ENCODE results near the gene COPS4. TPM values are rescaled to one million over a fixed set of nuclear protein-coding genes. Genes with fewer than 3 reads are reported as not detected.

Gene COPS4
- total RNA-seq, 6 donors from 2014 or later = 9.4 to 50.9 (median 33.3) TPM

- 58 to 73% methylated on average over 2 of the region's 2 CpGs for WGBS, 2 donors
- Histone ChIP-seq H3K4me3 (peak overlapping the region in 3 of 4 donors; percentile 5 to 43 (median 31)), H3K27ac (peak overlapping the region; percentile 58 to 89 (median 67)), H3K36me3 (no peaks in the 10 kb centered on the region), H3K4me1 (peaks cover 4 to 23% (median 13%) of the 10 kb centered on the region in 4 donors), H3K9me3 (no peaks in the 10 kb centered on the region), H3K27me3 (no peaks in the 10 kb centered on the region)
- DNase-seq = no peak
- no peak for ATAC-seq (ENCODE audit: low FRiP score in 2 of 2)
- TF ChIP-seq CTCF (IDR thresholded peaks at IDR 0.05) (no peak), POLR2AphosphoS5 (IDR thresholded peaks at IDR 0.05) (no peak), POLR2A (IDR thresholded peaks at IDR 0.05) (no peak), EP300 (IDR thresholded peaks at IDR 0.05) (no peak)
Observed at GRCh38 chr4:83112231-83112630, 77.2 kb downstream of the COPS4 start.

GRCh38 chr4:83112678-83113428, 77.9 kb downstream of the COPS4 start:
- no peaks in the 10 kb centered on the region for H3K27me3 ChIP-seq
- peak overlapping the region in 3 of 4 donors; percentile 5 to 43 (median 31) for H3K4me3 ChIP-seq
- peak overlapping the region; percentile 58 to 89 (median 67) for H3K27ac ChIP-seq
- no peaks in the 10 kb centered on the region for H3K36me3 ChIP-seq
- ATAC-seq (ENCODE audit: low FRiP score in 2 of 2) (no peak), DNase-seq (no peak)
- H3K4me1 ChIP-seq = peaks cover 4 to 23% (median 13%) of the 10 kb centered on the region in 4 donors
- 50 to 61% methylated on average over 16 of the region's 16 CpGs for WGBS, 2 donors
- no peak for TF ChIP-seq POLR2A (IDR thresholded peaks at IDR 0.05)
- TF ChIP-seq POLR2AphosphoS5 (IDR thresholded peaks at IDR 0.05) = no peak
- no peak for TF ChIP-seq CTCF (IDR thresholded peaks at IDR 0.05)
- no peak for TF ChIP-seq EP300 (IDR thresholded peaks at IDR 0.05)
- no peaks in the 10 kb centered on the region for H3K9me3 ChIP-seq

GRCh38 chr4:83113429-83113786, 78.4 kb downstream of the COPS4 start:
- no peak for TF ChIP-seq POLR2AphosphoS5 (IDR thresholded peaks at IDR 0.05)
- TF ChIP-seq POLR2A (IDR thresholded peaks at IDR 0.05) = no peak
- no peak for TF ChIP-seq CTCF (IDR thresholded peaks at IDR 0.05)
- no peak for TF ChIP-seq EP300 (IDR thresholded peaks at IDR 0.05)
- Histone ChIP-seq H3K4me3 (peak overlapping the region in 3 of 4 donors; percentile 5 to 43 (median 31)), H3K4me1 (peaks cover 4 to 23% (median 13%) of the 10 kb centered on the region in 4 donors), H3K36me3 (no peaks in the 10 kb centered on the region), H3K27ac (peak overlapping the region; percentile 58 to 89 (median 67)), H3K27me3 (no peaks in the 10 kb centered on the region), H3K9me3 (no peaks in the 10 kb centered on the region)
- WGBS, 2 donors = 42 to 51% methylated on average over 3 of the region's 3 CpGs
- no peak for DNase-seq
- ATAC-seq (ENCODE audit: low FRiP score in 2 of 2) = no peak

DNA sequence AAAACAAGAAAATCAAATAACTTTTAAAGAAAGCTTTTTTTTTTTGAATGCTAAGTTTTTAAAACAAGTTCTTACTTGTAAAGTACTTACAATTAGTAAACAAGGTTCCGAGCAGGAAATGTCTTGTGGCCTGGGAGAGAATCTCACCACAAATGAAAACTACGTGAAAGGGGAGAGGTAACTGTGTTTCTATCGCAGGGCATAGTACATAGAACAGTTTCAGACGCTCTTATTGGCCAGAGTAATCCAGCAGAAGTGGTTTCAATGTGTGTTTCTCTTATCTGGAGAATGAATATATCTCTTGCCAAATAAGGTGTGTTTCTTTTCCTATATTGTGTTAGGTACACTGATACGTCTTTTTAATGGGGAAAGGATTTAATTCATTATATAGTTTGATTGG, 79.6 kb downstream of the COPS4 start, which contains the start of gene PLAC8:
TSS of gene PLAC8 (minus strand) at position 154 of the 400 bp plus-strand sequence. CDS start 6,808 bp downstream, outside the sequence.
- TF ChIP-seq EP300 (IDR thresholded peaks at IDR 0.05) (no peak), POLR2A (IDR thresholded peaks at IDR 0.05) (peak in 2 of 4 donors; percentile 31 to 56), POLR2AphosphoS5 (IDR thresholded peaks at IDR 0.05) (peak in 1 of 2 donors; percentile 47)
- peaks cover under 1 to 14% (median 9%) of the 10 kb centered on the region in 4 donors for H3K4me1 ChIP-seq
- DNase-seq (no peak), ATAC-seq (ENCODE audit: low FRiP score in 2 of 2) (no peak)
- H3K4me3 ChIP-seq = peak within 1 kb of the TSS in 3 of 4 donors; percentile 5 to 43 (median 31)
- H3K36me3 ChIP-seq = no peaks in the 10 kb centered on the region
- 38 to 44% methylated on average over 5 of the region's 5 CpGs for WGBS, 2 donors
- no peaks in the 10 kb centered on the region for H3K9me3 ChIP-seq
- H3K27me3 ChIP-seq = no peaks in the 10 kb centered on the region
- peak within 1 kb of the TSS; percentile 34 to 89 (median 67) for H3K27ac ChIP-seq

- DNase-seq = no peak
- no peak overlapping the region for H3K4me3 ChIP-seq
Observed at GRCh38 chr4:83115000-83115399, 80.0 kb downstream of the COPS4 start.

More at GRCh38 chr4:83115000-83115399, 80.0 kb downstream of the COPS4 start:
- Histone ChIP-seq H3K4me1 (peaks cover 0 to 10% (median 8%) of the 10 kb centered on the region in 4 donors), H3K9me3 (no peaks in the 10 kb centered on the region), H3K27ac (peak overlapping the region; percentile 1 to 89 (median 52)), H3K36me3 (no peaks in the 10 kb centered on the region), H3K27me3 (no peaks in the 10 kb centered on the region)
- ATAC-seq (ENCODE audit: low FRiP score in 2 of 2) = no peak
- TF ChIP-seq POLR2AphosphoS5 (IDR thresholded peaks at IDR 0.05) (no peak), CTCF (IDR thresholded peaks at IDR 0.05) (no peak), POLR2A (IDR thresholded peaks at IDR 0.05) (no peak), EP300 (IDR thresholded peaks at IDR 0.05) (no peak)

Measured in upper lobe of left lung (tissue), 6 donors.